Fibroblast of skin of right quadriceps (primary cell): Measurements from ENCODE around the gene TRIM23.

Experiments
- DNase-seq: peaks from one replicate; pipeline ENCODE4 v3.0.0-alpha.2; 2013

TRIM23 gene

GRCh38 chr5:65562731-65563701 is 61.1 kb downstream of the TRIM23 start, which contains the start of the genes CENPK and PPWD1:
Gene CENPK, minus strand, starts transcription at chr5:65563168. Its CDS starts 8,261 bp downstream, at chr5:65554907.
Gene PPWD1, plus strand, starts transcription at chr5:65563296. Its CDS starts 15 bp downstream, at chr5:65563311.
- peak; percentile 94 for DNase-seq

GRCh38 chr5:65556718-65557117 is 67.4 kb downstream of the TRIM23 start:
- no peak for DNase-seq

- DNase-seq, result no peak
Measured at GRCh38 chr5:65556181-65556580, 68.0 kb downstream of the TRIM23 start.

- no peak for DNase-seq
Measured at GRCh38 chr5:65555287-65555686, 68.8 kb downstream of the TRIM23 start.

- DNase-seq, result no peak
Measured at GRCh38 chr5:65553941-65554340, 70.2 kb downstream of the TRIM23 start.

GRCh38 chr5:65548281-65548680 is 75.9 kb downstream of the TRIM23 start:
- no peak for DNase-seq

GRCh38 chr5:65546141-65546540 is 78.0 kb downstream of the TRIM23 start:
- DNase-seq, result no peak

- no peak for DNase-seq
Measured at GRCh38 chr5:65544473-65544872, 79.7 kb downstream of the TRIM23 start.

- DNase-seq, result no peak
Measured at GRCh38 chr5:65539827-65540226, 84.3 kb downstream of the TRIM23 start.
